ENCODE measurements around the gene TRIM27.

The TRIM27 gene

GRCh38 chr6:28947067-28947765 is 23.4 kb upstream of the TRIM27 start:
- Histone ChIP-seq H3K27me3 (ENCODE audit: insufficient read depth, insufficient read length) (no peaks in the 10 kb centered on the region), H3K4me3 (ENCODE audit: insufficient read length, low read depth) (no peak overlapping the region), H3K4me1 (ENCODE audit: insufficient read depth, insufficient read length) (peaks cover 4% of the 10 kb centered on the region), H3K36me3 (ENCODE audit: insufficient read depth, insufficient read length, low read length) (no peaks in the 10 kb centered on the region), H3K9me3 (ENCODE audit: insufficient read depth, low read length) (peaks cover 8% of the 10 kb centered on the region; the same call in 1 of the 2 replicates), H3K9ac (ENCODE audit: insufficient read length, low read depth) (no peak overlapping the region)
- TF ChIP-seq YY1 (IDR thresholded peaks at IDR 0.05; ENCODE audit: insufficient read depth, insufficient read length), result no peak
- no peak for TF ChIP-seq SUZ12 (IDR thresholded peaks at IDR 0.05; ENCODE audit: extremely low read depth, insufficient read depth, insufficient read length)
- no peak for TF ChIP-seq ZNF274 (IDR thresholded peaks at IDR 0.05; ENCODE audit: low read depth, low read length)
- DNase-seq (ENCODE audit: low read depth, low spot score), result no peak

GRCh38 chr6:28945349-28945748 is 21.6 kb upstream of the TRIM27 start:
- TF ChIP-seq SUZ12 (IDR thresholded peaks at IDR 0.05; ENCODE audit: extremely low read depth, insufficient read depth, insufficient read length), result no peak
- H3K9ac ChIP-seq (ENCODE audit: insufficient read length, low read depth), result no peak overlapping the region
- no peaks in the 10 kb centered on the region for H3K36me3 ChIP-seq (ENCODE audit: insufficient read depth, insufficient read length, low read length)
- DNase-seq (ENCODE audit: low read depth, low spot score), result no peak
- H3K4me3 ChIP-seq (ENCODE audit: insufficient read length, low read depth), result no peak overlapping the region
- H3K27me3 ChIP-seq (ENCODE audit: insufficient read depth, insufficient read length), result no peaks in the 10 kb centered on the region
- peaks cover 4% of the 10 kb centered on the region for H3K4me1 ChIP-seq (ENCODE audit: insufficient read depth, insufficient read length)
- peaks cover 8% of the 10 kb centered on the region; the same call in 1 of the 2 replicates for H3K9me3 ChIP-seq (ENCODE audit: insufficient read depth, low read length)

GRCh38 chr6:28944412-28944865 is 20.7 kb upstream of the TRIM27 start:
- Histone ChIP-seq H3K4me1 (ENCODE audit: insufficient read depth, insufficient read length) (peaks cover 4% of the 10 kb centered on the region), H3K36me3 (ENCODE audit: insufficient read depth, insufficient read length, low read length) (no peaks in the 10 kb centered on the region), H3K4me3 (ENCODE audit: insufficient read length, low read depth) (peak overlapping the region; percentile 80), H3K9me3 (ENCODE audit: insufficient read depth, low read length) (peaks cover 7% of the 10 kb centered on the region; the same call in 1 of the 2 replicates), H3K9ac (ENCODE audit: insufficient read length, low read depth) (peak overlapping the region; percentile 82), H3K27me3 (ENCODE audit: insufficient read depth, insufficient read length) (no peaks in the 10 kb centered on the region)
- no peak for DNase-seq (ENCODE audit: low read depth, low spot score)
- TF ChIP-seq YY1 (IDR thresholded peaks at IDR 0.05; ENCODE audit: insufficient read depth, insufficient read length) (no peak), SUZ12 (IDR thresholded peaks at IDR 0.05; ENCODE audit: extremely low read depth, insufficient read depth, insufficient read length) (no peak), ZNF274 (IDR thresholded peaks at IDR 0.05; ENCODE audit: low read depth, low read length) (no peak)

- DNase-seq (ENCODE audit: low read depth, low spot score), result peak; percentile 69
- Histone ChIP-seq H3K4me1 (ENCODE audit: insufficient read depth, insufficient read length) (peaks cover 4% of the 10 kb centered on the region), H3K36me3 (ENCODE audit: insufficient read depth, insufficient read length, low read length) (no peaks in the 10 kb centered on the region)
These were observed 20.0 kb upstream of the TRIM27 start for GRCh38 chr6:28943557-28944411.

GRCh38 chr6:28943223-28943556 is 19.4 kb upstream of the TRIM27 start:
- H3K9me3 ChIP-seq (ENCODE audit: insufficient read depth, low read length), result no peaks in the 10 kb centered on the region
- H3K4me1 ChIP-seq (ENCODE audit: insufficient read depth, insufficient read length), result peaks cover 3% of the 10 kb centered on the region
- no peak for DNase-seq (ENCODE audit: low read depth, low spot score)
- TF ChIP-seq SUZ12 (IDR thresholded peaks at IDR 0.05; ENCODE audit: extremely low read depth, insufficient read depth, insufficient read length), result no peak
- no peak for TF ChIP-seq YY1 (IDR thresholded peaks at IDR 0.05; ENCODE audit: insufficient read depth, insufficient read length)
- TF ChIP-seq ZNF274 (IDR thresholded peaks at IDR 0.05; ENCODE audit: low read depth, low read length), result no peak
- H3K4me3 ChIP-seq (ENCODE audit: insufficient read length, low read depth), result peak overlapping the region; percentile 21
- peak overlapping the region; percentile 50 for H3K9ac ChIP-seq (ENCODE audit: insufficient read length, low read depth)
- H3K27me3 ChIP-seq (ENCODE audit: insufficient read depth, insufficient read length), result no peaks in the 10 kb centered on the region
- H3K36me3 ChIP-seq (ENCODE audit: insufficient read depth, insufficient read length, low read length), result no peaks in the 10 kb centered on the region

More at GRCh38 chr6:28943557-28944411, 20.0 kb upstream of the TRIM27 start:
- Histone ChIP-seq H3K4me3 (ENCODE audit: insufficient read length, low read depth) (peak overlapping the region; percentile 80), H3K27me3 (ENCODE audit: insufficient read depth, insufficient read length) (no peaks in the 10 kb centered on the region), H3K9ac (ENCODE audit: insufficient read length, low read depth) (peak overlapping the region; percentile 82), H3K9me3 (ENCODE audit: insufficient read depth, low read length) (0 out of 2 replicates have a peak, but pooled peaks cover under 1% of the 10 kb centered on the region)
- no peak for TF ChIP-seq SUZ12 (IDR thresholded peaks at IDR 0.05; ENCODE audit: extremely low read depth, insufficient read depth, insufficient read length)
- no peak for TF ChIP-seq ZNF274 (IDR thresholded peaks at IDR 0.05; ENCODE audit: low read depth, low read length)
- TF ChIP-seq YY1 (IDR thresholded peaks at IDR 0.05; ENCODE audit: insufficient read depth, insufficient read length), result no peak

- H3K9me3 ChIP-seq (ENCODE audit: insufficient read depth, low read length), result no peaks in the 10 kb centered on the region
- no peak for TF ChIP-seq ZNF274 (IDR thresholded peaks at IDR 0.05; ENCODE audit: low read depth, low read length)
- no peak for TF ChIP-seq SUZ12 (IDR thresholded peaks at IDR 0.05; ENCODE audit: extremely low read depth, insufficient read depth, insufficient read length)
- TF ChIP-seq YY1 (IDR thresholded peaks at IDR 0.05; ENCODE audit: insufficient read depth, insufficient read length), result no peak
- no peaks in the 10 kb centered on the region for H3K4me1 ChIP-seq (ENCODE audit: insufficient read depth, insufficient read length)
- no peaks in the 10 kb centered on the region for H3K27me3 ChIP-seq (ENCODE audit: insufficient read depth, insufficient read length)
- H3K9ac ChIP-seq (ENCODE audit: insufficient read length, low read depth), result peak overlapping the region; percentile 10
- no peak for DNase-seq (ENCODE audit: low read depth, low spot score)
- H3K36me3 ChIP-seq (ENCODE audit: insufficient read depth, insufficient read length, low read length), result no peaks in the 10 kb centered on the region
- peak overlapping the region; percentile 25 for H3K4me3 ChIP-seq (ENCODE audit: insufficient read length, low read depth)
These were observed 18.1 kb upstream of the TRIM27 start for GRCh38 chr6:28941684-28942448.

Data from NT2/D1 (cell line).